Liver (tissue), 9 donors: ENCODE measurements around the gene NFKBIB. TPM values are rescaled to one million over a fixed set of nuclear protein-coding genes. Genes with fewer than 3 reads are reported as not detected.

Experiments used
- DNase-seq: peaks from one replicate; pipeline ENCODE4 v3.0.0-alpha.2; 2017; ENCODE audit warnings: low spot score
- H3K27ac ChIP-seq, 2 donors: one replicate each; pipeline ENCODE4 v1.7.0; 2013; ENCODE audit warnings: inconsistent platforms in 2 of 2, low read length in 2 of 2, control low read depth in 1 of 2, low read depth in 1 of 2, mild to moderate bottlenecking in 1 of 2
- H3K27me3 ChIP-seq, 4 donors: one replicate each; pipeline versions ENCODE4 v1.6.1 to v1.7.0; 2013; ENCODE audit warnings: low read length in 3 of 4, inconsistent platforms in 1 of 4, mild to moderate bottlenecking in 1 of 4, moderate library complexity in 1 of 4; ENCODE audit not compliant: control insufficient read depth in 4 of 4, insufficient read depth in 4 of 4
- H3K36me3 ChIP-seq, 4 donors: one replicate each; pipeline versions ENCODE4 v1.6.1 to v1.7.0; 2013; ENCODE audit warnings: low read length in 3 of 4, mild to moderate bottlenecking in 3 of 4, low read depth in 1 of 4, moderate library complexity in 1 of 4; ENCODE audit not compliant: control insufficient read depth in 4 of 4, insufficient read depth in 3 of 4
- H3K4me1 ChIP-seq, 4 donors: one replicate each; pipeline versions ENCODE4 v1.6.1 to v1.7.0; 2013; ENCODE audit warnings: low read length in 3 of 4, mild to moderate bottlenecking in 3 of 4, moderate library complexity in 1 of 4; ENCODE audit not compliant: control insufficient read depth in 4 of 4, insufficient read depth in 4 of 4
- H3K4me3 ChIP-seq, 3 donors: one replicate each; pipeline versions ENCODE4 v1.6.1 to v1.7.0; 2013; ENCODE audit warnings: low read length in 3 of 3, control low read depth in 1 of 3, low read depth in 1 of 3, mild to moderate bottlenecking in 1 of 3
- H3K9ac ChIP-seq, 2 donors: one replicate each; pipeline ENCODE4 v1.7.0; 2013; ENCODE audit warnings: low read length in 2 of 2, mild to moderate bottlenecking in 2 of 2, moderate library complexity in 2 of 2, control low read depth in 1 of 2, low read depth in 1 of 2
- H3K9me3 ChIP-seq, 4 donors: one replicate each; pipeline versions ENCODE4 v1.6.1 to v1.7.0; 2013; ENCODE audit warnings: low read length in 3 of 4; ENCODE audit not compliant: control insufficient read depth in 4 of 4
- CTCF ChIP-seq: fragments of 150-350 bp; IDR thresholded peaks from 2 replicates; pipeline ENCODE4 v1.5.1; 2017; ENCODE audit warnings: improper control_type of control experiment, low read depth, low read length; ENCODE audit not compliant: missing input control
- EGR1 ChIP-seq, 2 donors: IDR thresholded peaks; 2 replicates each; pipeline ENCODE4 v1.6.1; 2016 to 2018; ENCODE audit warnings: antibody characterized with exemption in 2 of 2, low read depth in 2 of 2
- FOXA2 ChIP-seq: IDR thresholded peaks from 2 replicates; pipeline ENCODE4 v1.6.1; 2016; ENCODE audit warnings: antibody characterized with exemption
- HNF4A ChIP-seq, 2 donors: conservative IDR thresholded peaks; 2 replicates each; pipeline ENCODE4 v1.6.1; 2016; ENCODE audit warnings: antibody characterized with exemption in 2 of 2, mild to moderate bottlenecking in 2 of 2
- JUND ChIP-seq, 2 donors: IDR thresholded peaks; 2 replicates each; pipeline ENCODE4 v1.6.1; 2016; ENCODE audit warnings: antibody characterized with exemption in 2 of 2
- NR2F2 ChIP-seq: IDR thresholded peaks from 2 replicates; pipeline ENCODE4 v1.6.1; 2016; ENCODE audit warnings: antibody characterized with exemption
- RXRA ChIP-seq, 2 donors: IDR thresholded peaks; 2 replicates each; pipeline ENCODE4 v1.6.1; 2017 to 2018; ENCODE audit warnings: antibody characterized with exemption in 2 of 2, mild to moderate bottlenecking in 1 of 2
- SP1 ChIP-seq: IDR thresholded peaks from 2 replicates; pipeline ENCODE4 v1.6.1; 2018; ENCODE audit warnings: antibody characterized with exemption, mild to moderate bottlenecking
- TAF1 ChIP-seq: conservative IDR thresholded peaks from 2 replicates; pipeline ENCODE4 v1.6.1; 2016; ENCODE audit warnings: antibody characterized with exemption, mild to moderate bottlenecking
- YY1 ChIP-seq: IDR thresholded peaks from 2 replicates; pipeline ENCODE4 v1.6.1; 2016; ENCODE audit warnings: antibody characterized with exemption, mild to moderate bottlenecking
- ZBTB33 ChIP-seq: IDR thresholded peaks from 2 replicates; pipeline ENCODE4 v1.6.1; 2016; ENCODE audit warnings: antibody characterized with exemption
- WGBS: extraction: QIAGEN DNeasy Blood & Tissue Kit; methylation state at CpG from one replicate; pipeline ENCODE4 v1.1.7; 2013; 5-methylcytosine and 5-hydroxymethylcytosine counted together
- polyA plus RNA-seq, 2 donors: library from polyadenylated mRNA; stranded (reverse) in 1 of 2; unstranded in 1 of 2; fragments of 200-250 nt in 1 of 2; fragments of >200 nt in 1 of 2; fragmentation: Nextera tagmentation in 1 of 2; extraction: Ambion mirVana in 1 of 2; gene quantifications; one replicate each; pipeline versions ENCODE4 v1.2.1 to v1.2.3, GENCODE V29; 2013 to 2015
- total RNA-seq, 2 donors: library from RNA; depleted of rRNA; stranded (reverse); fragments of >200 nt; gene quantifications; one replicate each; pipeline ENCODE4 v1.2.3, GENCODE V29; 2014
- donor health status: healthy.
- donor health status: healthy.
- donor health status: healthy.
- donor health status: healthy.
- donor health status: healthy.

The NFKBIB gene
- total and polyA plus RNA-seq, 4 donors, result 8.0 to 25.4 (median 14.9) TPM

DNA sequence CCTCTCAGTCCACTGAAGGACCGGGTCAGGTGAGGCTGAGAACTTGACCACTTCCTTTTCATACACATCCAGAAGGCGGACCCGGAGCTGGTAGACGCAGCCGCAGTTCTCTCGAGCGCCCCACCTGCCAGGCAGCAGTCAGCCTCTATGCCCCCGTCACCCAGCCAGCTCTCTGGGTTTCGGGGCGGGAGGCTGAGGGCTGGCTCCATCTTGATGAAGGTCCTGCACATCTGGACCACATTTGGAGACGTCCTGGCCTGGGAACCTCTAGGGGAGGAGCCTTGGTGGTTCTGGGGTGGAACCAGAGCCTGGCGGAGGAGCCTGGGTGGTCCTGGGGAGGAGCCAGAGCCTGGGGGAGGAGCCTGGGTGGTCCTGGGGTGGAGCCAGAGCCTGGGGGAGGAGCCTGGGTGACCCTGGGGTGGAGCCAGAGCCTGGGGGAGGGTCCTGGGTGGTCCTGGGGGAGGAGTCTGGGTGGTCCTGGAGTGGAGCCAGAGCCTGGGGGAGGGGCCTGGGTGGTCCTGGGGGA lies 45.3 kb downstream of the NFKBIB start:
- no peak for DNase-seq
- 92% methylated on average over 12 of the region's 12 CpGs for WGBS
- Histone ChIP-seq H3K4me3 (no peak overlapping the region), H3K27me3 (no peaks in the 10 kb centered on the region), H3K27ac (no peak overlapping the region), H3K4me1 (peaks cover 0 to 2% (median 0%) of the 10 kb centered on the region in 4 donors), H3K36me3 (peaks cover 0 to 24% (median 18%) of the 10 kb centered on the region in 4 donors), H3K9ac (no peak overlapping the region), H3K9me3 (no peaks in the 10 kb centered on the region)
- TF ChIP-seq HNF4A (conservative IDR thresholded peaks at IDR 0.05), result no peak
- no peak for TF ChIP-seq FOXA2
- no peak for TF ChIP-seq SP1
- TF ChIP-seq TAF1, result no peak
- TF ChIP-seq YY1, result no peak
- no peak for TF ChIP-seq RXRA (IDR thresholded peaks at IDR 0.05)
- no peak for TF ChIP-seq EGR1 (IDR thresholded peaks at IDR 0.05; ENCODE audit: low read depth in 2 of 2)

DNA sequence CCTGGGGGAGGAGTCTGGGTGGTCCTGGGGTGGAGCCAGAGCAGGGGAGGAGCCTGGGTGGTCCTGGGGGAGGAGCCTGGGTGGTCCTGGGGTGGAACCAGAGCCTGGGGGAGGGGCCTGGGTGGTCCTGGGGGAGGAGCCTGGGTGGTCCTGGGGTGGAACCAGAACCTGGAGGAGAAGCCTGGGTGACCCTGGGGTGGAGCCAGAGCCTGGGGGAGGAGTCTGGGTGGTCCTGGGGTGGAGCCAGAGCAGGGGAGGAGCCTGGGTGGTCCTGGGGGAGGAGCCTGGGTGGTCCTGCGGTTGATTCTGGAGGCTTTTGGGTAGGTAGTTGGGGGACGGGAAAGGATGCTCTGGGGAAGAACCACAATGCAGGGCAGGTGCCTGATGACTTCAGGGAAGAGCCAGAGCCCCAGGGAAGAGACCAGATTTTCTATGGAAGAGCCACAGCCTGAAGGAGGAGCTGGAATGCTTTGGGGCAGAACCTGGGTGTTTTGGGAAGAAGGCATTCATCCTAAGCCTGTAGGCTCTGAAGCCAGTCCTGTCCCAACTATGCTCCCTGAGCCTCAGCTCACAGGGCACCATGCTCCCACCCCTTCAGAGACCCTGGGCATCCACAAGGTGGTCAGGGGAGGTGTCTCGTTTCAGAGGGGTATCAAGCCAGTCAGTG lies 45.9 kb downstream of the NFKBIB start:
- H3K4me1 ChIP-seq, result peaks cover 0 to 4% (median 0%) of the 10 kb centered on the region in 4 donors
- no peak overlapping the region for H3K4me3 ChIP-seq
- no peak for TF ChIP-seq RXRA (IDR thresholded peaks at IDR 0.05)
- no peak for TF ChIP-seq NR2F2
- TF ChIP-seq JUND (IDR thresholded peaks at IDR 0.05), result no peak
- no peak for TF ChIP-seq TAF1
- H3K9me3 ChIP-seq, result no peaks in the 10 kb centered on the region
- H3K27ac ChIP-seq, result no peak overlapping the region
- DNase-seq, result no peak
- WGBS, result 91% methylated on average over 3 of the region's 3 CpGs
- peaks cover 0 to 24% (median 18%) of the 10 kb centered on the region in 4 donors for H3K36me3 ChIP-seq
- H3K9ac ChIP-seq, result no peak overlapping the region
- H3K27me3 ChIP-seq, result no peaks in the 10 kb centered on the region

- DNase-seq, result no peak
- Histone ChIP-seq H3K27me3 (no peaks in the 10 kb centered on the region), H3K4me3 (no peak overlapping the region), H3K4me1 (peaks cover 0 to 4% (median 0%) of the 10 kb centered on the region in 4 donors), H3K27ac (no peak overlapping the region), H3K9me3 (no peaks in the 10 kb centered on the region), H3K9ac (no peak overlapping the region), H3K36me3 (peaks cover 0 to 24% (median 18%) of the 10 kb centered on the region in 4 donors)
- no peak for TF ChIP-seq CTCF
- TF ChIP-seq NR2F2, result no peak
- TF ChIP-seq ZBTB33, result no peak
- 86% methylated on average over 11 of the region's 11 CpGs for WGBS
These were observed 46.7 kb downstream of the NFKBIB start for GRCh38 chr19:38946229-38947010.
